Dermis lymphatic vessel endothelial cell (primary cell): ENCODE results near the gene NPIPA8. TPM values are rescaled to one million over a fixed set of nuclear protein-coding genes. Genes with fewer than 3 reads are reported as not detected.

Source experiments
- total RNA-seq: library from RNA; depleted of rRNA; stranded (reverse); fragments of >200 nt; gene quantifications from 2 replicates; pipeline ENCODE4 v1.2.1, GENCODE V29; 2014

NPIPA8 gene
- total RNA-seq, result not detected in 2 replicates

GRCh38 chr16:18336636-18337035 lies at the start of gene NPIPA8:
Gene NPIPA8 (minus strand): TSS chr16:18336736. CDS start chr16:18332662, 4,074 bp downstream.

Other genes with a start within 250 kb of the NPIPA8 start
- gene NOMO2, start 225.4 kb upstream of the NPIPA8 start, total RNA-seq, result 110 and 118 TPM in 2 replicates